ENCODE data around the gene MADD. TPM values are rescaled to one million over a fixed set of nuclear protein-coding genes. Genes with fewer than 3 reads are reported as not detected.

The MADD gene
- total RNA-seq, 1 experiment from 2014 or later = 41.0 TPM

DNA sequence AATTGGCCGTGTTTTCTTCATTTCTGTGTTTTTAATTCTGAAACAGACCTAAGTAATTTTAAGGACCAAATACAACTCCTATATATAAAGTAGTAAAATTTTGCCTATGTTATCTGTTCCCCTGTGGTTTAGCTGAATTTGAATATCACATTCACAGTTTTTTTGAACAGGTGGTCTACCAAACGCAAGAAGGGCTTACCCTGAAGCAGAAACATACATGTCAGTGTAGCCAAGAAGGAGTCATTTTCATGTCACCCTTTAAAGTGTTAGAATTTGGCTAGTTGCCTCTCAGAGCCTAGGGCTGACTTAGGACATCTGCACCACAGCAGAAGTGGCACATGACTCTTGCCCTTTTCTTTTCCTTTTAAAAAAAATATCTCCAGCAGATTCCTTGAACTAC, 48.2 kb downstream of the MADD start:
- WGBS (ENCODE audit: extremely low coverage, insufficient read length, low lambda C conversion rate) = no CpG with 5 or more reads among the region's 2 CpGs
- no peak overlapping the region for H2BK120ac ChIP-seq (ENCODE audit: low read depth, low read length, poor library complexity, severe bottlenecking)
- H4K20me1 ChIP-seq (ENCODE audit: control insufficient read depth, insufficient read depth, insufficient read length) = no peaks in the 10 kb centered on the region
- TF ChIP-seq CTCF (conservative IDR thresholded peaks at IDR 0.05) = no peak
- Mint-ChIP-seq H3K4me3 (no peak overlapping the region), H3K36me3 (ENCODE audit: insufficient read depth in 1 of 3, low read depth in 3 of 3) (peaks cover 8 to 47% (median 25%) of the 10 kb centered on the region in 3 experiments; a peak in 6 of 7 replicates), H3K27me3 (ENCODE audit: low read depth) (no peaks in the 10 kb centered on the region), H3K4me1 (no peaks in the 10 kb centered on the region), H3K9me3 (no peaks in the 10 kb centered on the region), H3K27ac (0 out of 7 replicates have a peak overlapping the region, but pooled peaks of 1 of the 3 experiments have one; percentile 16)
- H3K9ac ChIP-seq (ENCODE audit: extremely low read depth, insufficient read length, low read length) = no peak overlapping the region
- H3K4ac ChIP-seq (ENCODE audit: low read depth, low read length) = no peak overlapping the region
- no peak overlapping the region for H4K8ac ChIP-seq (replicated peaks; ENCODE audit: insufficient read length, low read depth, low read length)
- H2BK20ac ChIP-seq (ENCODE audit: low read depth, low read length, poor library complexity, severe bottlenecking) = no peak overlapping the region
- no peaks in the 10 kb centered on the region for H3K79me1 ChIP-seq (ENCODE audit: insufficient read depth, low read depth, low read length, poor library complexity, severe bottlenecking)
- H3K27ac ChIP-seq (ENCODE audit: insufficient read length, low read depth, low read length) = no peak overlapping the region
- H2AFZ ChIP-seq (ENCODE audit: low read length) = no peak overlapping the region
- H3K4me1 ChIP-seq (ENCODE audit: insufficient read depth, low read length) = no peaks in the 10 kb centered on the region
- H2BK5ac ChIP-seq (ENCODE audit: insufficient read length, low read length) = no peak overlapping the region
- DNase-seq = no peak
- no peaks in the 10 kb centered on the region for H3K79me2 ChIP-seq (ENCODE audit: insufficient read depth, low read length)
- no peak overlapping the region for H2BK12ac ChIP-seq (ENCODE audit: insufficient read length, low read depth, low read length)
- H3K9me3 ChIP-seq (ENCODE audit: control insufficient read depth, low read depth, low read length) = no peaks in the 10 kb centered on the region
- no peak overlapping the region for H4K5ac ChIP-seq (ENCODE audit: insufficient read length, low read depth, low read length)
- H3T11ph ChIP-seq (ENCODE audit: low read length) = no peak overlapping the region
- no peaks in the 10 kb centered on the region for H3K27me3 ChIP-seq (ENCODE audit: insufficient read depth, low read length)
- H2AK5ac ChIP-seq (ENCODE audit: insufficient read length, low read length) = no peak overlapping the region
- no peaks in the 10 kb centered on the region for H3K23me2 ChIP-seq (ENCODE audit: insufficient read length, low read depth, low read length, poor library complexity, severe bottlenecking)
- no peak overlapping the region for H3K23ac ChIP-seq (ENCODE audit: insufficient read length, low read depth, low read length)
- H3K14ac ChIP-seq (ENCODE audit: insufficient read depth, low read length) = no peak overlapping the region
- H3K4me2 ChIP-seq (ENCODE audit: insufficient read depth, insufficient read length, low read length) = no peak overlapping the region
- no peak overlapping the region for H3K18ac ChIP-seq (ENCODE audit: insufficient read length, low read depth, low read length)
- no peak overlapping the region for H2BK15ac ChIP-seq (ENCODE audit: low read depth, low read length)
- no peak overlapping the region for H3K56ac ChIP-seq (ENCODE audit: insufficient read length, low read depth, low read length)
- no peak overlapping the region for H4K91ac ChIP-seq (ENCODE audit: insufficient read length, low read depth, low read length)
